Measurements from ENCODE around the gene CORO2A. TPM values are rescaled to one million over a fixed set of nuclear protein-coding genes. Genes with fewer than 3 reads are reported as not detected.

Gene CORO2A
- total RNA-seq, 1 experiment from 2014 or later, result 15.8 TPM

DNA sequence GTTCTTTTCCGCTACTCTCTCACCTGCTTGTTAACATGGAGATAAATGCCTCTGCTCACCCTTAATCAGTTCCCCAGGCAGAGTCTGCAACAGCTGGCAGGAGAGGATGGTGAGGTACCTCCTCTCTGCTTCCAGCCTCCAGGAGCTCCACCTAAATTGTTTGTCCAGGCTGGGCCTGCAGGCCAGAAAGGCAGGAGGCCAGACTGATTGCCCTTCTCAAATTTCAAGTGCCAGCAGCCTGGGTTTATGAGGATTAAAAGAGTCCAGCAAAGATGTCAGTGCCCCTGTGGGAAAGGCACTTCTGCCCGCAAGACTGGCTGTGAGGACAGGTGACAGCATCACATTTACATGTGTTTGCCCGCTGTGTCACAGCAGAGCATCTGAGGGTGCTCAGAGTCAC, 19.8 kb downstream of the CORO2A start:
- no peak overlapping the region for H3K56ac ChIP-seq (ENCODE audit: insufficient read length, low read depth, low read length)

More for the DNA sequence above, 19.8 kb downstream of the CORO2A start:
- no peak overlapping the region for H3K9ac ChIP-seq (ENCODE audit: extremely low read depth, insufficient read length, low read length)
- no CpG with 5 or more reads among the region's 3 CpGs for WGBS (ENCODE audit: extremely low coverage, insufficient read length, low lambda C conversion rate)
- Mint-ChIP-seq H3K4me1 (peaks cover 63 to 65% of the 10 kb centered on the region in 2 experiments), H3K4me3 (peak overlapping the region in 1 of 2 experiments; percentile 32; a peak in 1 of 5 replicates), H3K36me3 (ENCODE audit: insufficient read depth in 1 of 3, low read depth in 3 of 3) (no peaks in the 10 kb centered on the region; a peak in 1 of 7 replicates), H3K27me3 (ENCODE audit: low read depth) (no peaks in the 10 kb centered on the region), H3K27ac (peak overlapping the region; percentile 65 to 81 (median 81); a peak in 5 of 7 replicates), H3K9me3 (no peaks in the 10 kb centered on the region)
- no peaks in the 10 kb centered on the region; the same call in 1 of the 2 replicates for H3K79me2 ChIP-seq (ENCODE audit: insufficient read depth, low read length)
- no peak overlapping the region for H3K18ac ChIP-seq (ENCODE audit: insufficient read length, low read depth, low read length)
- H2BK20ac ChIP-seq (ENCODE audit: low read depth, low read length, poor library complexity, severe bottlenecking), result no peak overlapping the region
- H2AFZ ChIP-seq (ENCODE audit: low read length), result no peak overlapping the region
- H3K27me3 ChIP-seq (ENCODE audit: insufficient read depth, low read length), result no peaks in the 10 kb centered on the region
- H3K23ac ChIP-seq (ENCODE audit: insufficient read length, low read depth, low read length), result no peak overlapping the region
- peaks cover 14% of the 10 kb centered on the region; the same call in 1 of the 2 replicates for H3K4me1 ChIP-seq (ENCODE audit: insufficient read depth, low read length)
- H2AK5ac ChIP-seq (ENCODE audit: insufficient read length, low read length), result no peak overlapping the region
- H2BK15ac ChIP-seq (ENCODE audit: low read depth, low read length), result no peak overlapping the region
- H3K23me2 ChIP-seq (ENCODE audit: insufficient read length, low read depth, low read length, poor library complexity, severe bottlenecking), result no peaks in the 10 kb centered on the region
- H4K8ac ChIP-seq (replicated peaks; ENCODE audit: insufficient read length, low read depth, low read length), result no peak overlapping the region
- no peak overlapping the region for H2BK12ac ChIP-seq (ENCODE audit: insufficient read length, low read depth, low read length)
- no peak overlapping the region for H2BK5ac ChIP-seq (ENCODE audit: insufficient read length, low read length)
- no peaks in the 10 kb centered on the region for H3K79me1 ChIP-seq (ENCODE audit: insufficient read depth, low read depth, low read length, poor library complexity, severe bottlenecking)
- DNase-seq, result peak; percentile 53
- no peak overlapping the region for H4K5ac ChIP-seq (ENCODE audit: insufficient read length, low read depth, low read length)
- TF ChIP-seq, protein P1, sequence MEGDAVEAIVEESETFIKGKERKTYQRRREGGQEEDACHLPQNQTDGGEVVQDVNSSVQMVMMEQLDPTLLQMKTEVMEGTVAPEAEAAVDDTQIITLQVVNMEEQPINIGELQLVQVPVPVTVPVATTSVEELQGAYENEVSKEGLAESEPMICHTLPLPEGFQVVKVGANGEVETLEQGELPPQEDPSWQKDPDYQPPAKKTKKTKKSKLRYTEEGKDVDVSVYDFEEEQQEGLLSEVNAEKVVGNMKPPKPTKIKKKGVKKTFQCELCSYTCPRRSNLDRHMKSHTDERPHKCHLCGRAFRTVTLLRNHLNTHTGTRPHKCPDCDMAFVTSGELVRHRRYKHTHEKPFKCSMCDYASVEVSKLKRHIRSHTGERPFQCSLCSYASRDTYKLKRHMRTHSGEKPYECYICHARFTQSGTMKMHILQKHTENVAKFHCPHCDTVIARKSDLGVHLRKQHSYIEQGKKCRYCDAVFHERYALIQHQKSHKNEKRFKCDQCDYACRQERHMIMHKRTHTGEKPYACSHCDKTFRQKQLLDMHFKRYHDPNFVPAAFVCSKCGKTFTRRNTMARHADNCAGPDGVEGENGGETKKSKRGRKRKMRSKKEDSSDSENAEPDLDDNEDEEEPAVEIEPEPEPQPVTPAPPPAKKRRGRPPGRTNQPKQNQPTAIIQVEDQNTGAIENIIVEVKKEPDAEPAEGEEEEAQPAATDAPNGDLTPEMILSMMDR (conservative IDR thresholded peaks at IDR 0.05), result no peak
- no peak overlapping the region for H3T11ph ChIP-seq (ENCODE audit: low read length)
- H3K14ac ChIP-seq (ENCODE audit: insufficient read depth, low read length), result no peak overlapping the region
- H2BK120ac ChIP-seq (ENCODE audit: low read depth, low read length, poor library complexity, severe bottlenecking), result no peak overlapping the region
- H3K4me2 ChIP-seq (ENCODE audit: insufficient read depth, insufficient read length, low read length), result no peak overlapping the region
- no peak overlapping the region for H3K4ac ChIP-seq (ENCODE audit: low read depth, low read length)
- H3K9me3 ChIP-seq (ENCODE audit: control insufficient read depth, low read depth, low read length), result no peaks in the 10 kb centered on the region
- H3K27ac ChIP-seq (ENCODE audit: insufficient read length, low read depth, low read length), result no peak overlapping the region
- H4K20me1 ChIP-seq (ENCODE audit: control insufficient read depth, insufficient read depth, insufficient read length), result peaks cover 3% of the 10 kb centered on the region
- H4K91ac ChIP-seq (ENCODE audit: insufficient read length, low read depth, low read length), result no peak overlapping the region
